ENCODE results near the gene PLEKHA8.

Gene PLEKHA8

DNA sequence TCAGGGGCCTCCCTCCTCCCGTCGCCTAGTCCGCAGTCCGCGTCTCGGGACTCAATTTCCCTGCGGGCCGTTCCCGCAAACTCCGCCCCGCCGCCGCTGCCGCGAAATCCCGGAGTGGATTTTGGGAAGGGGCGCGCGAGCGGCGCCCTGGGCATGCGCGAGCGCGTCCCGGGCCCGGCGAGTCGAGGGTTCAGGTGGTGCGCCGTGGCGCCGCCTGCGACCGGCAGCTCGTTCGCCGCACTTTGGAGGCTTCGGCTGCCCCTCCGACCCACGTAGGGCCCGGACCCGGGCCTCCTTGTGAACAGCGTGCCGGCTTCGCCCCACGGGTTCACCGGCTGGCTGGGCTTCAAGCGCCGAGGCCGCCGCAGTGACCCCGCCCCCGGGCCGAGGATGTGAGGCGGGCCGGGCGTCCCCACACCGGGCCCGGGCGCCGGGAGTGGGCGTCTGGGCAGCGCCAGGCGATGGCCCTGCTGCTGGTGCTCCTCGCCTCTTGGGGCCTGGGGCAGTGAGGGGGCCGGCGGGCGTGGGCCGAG is at the start of gene PLEKHA8:
Gene PLEKHA8 (plus strand): TSS at position 197 of the 533 bp plus-strand sequence. CDS start 351 bp downstream, outside the sequence.
- Mint-ChIP-seq H3K4me3 (peak within 1 kb of the TSS; percentile 96), H3K27ac (peak within 1 kb of the TSS; percentile 87), H3K4me1 (peaks cover 29% of the 10 kb centered on the region), H3K27me3 (no peaks in the 10 kb centered on the region), H3K9me3 (no peaks in the 10 kb centered on the region), H3K36me3 (peaks cover 2% of the 10 kb centered on the region)

- H3K4me3 Mint-ChIP-seq, result no peak overlapping the region
Measured at GRCh38 chr7:29980151-29980550, 48.1 kb upstream of the PLEKHA8 start.

GRCh38 chr7:29987083-29987482 is 41.1 kb upstream of the PLEKHA8 start:
- H3K36me3 Mint-ChIP-seq, result peaks cover 4% of the 10 kb centered on the region
- H3K27ac Mint-ChIP-seq, result no peak overlapping the region
- H3K9me3 Mint-ChIP-seq, result no peaks in the 10 kb centered on the region
- peaks cover 10% of the 10 kb centered on the region for H3K4me1 Mint-ChIP-seq
- H3K4me3 Mint-ChIP-seq, result no peak overlapping the region
- peaks cover 36% of the 10 kb centered on the region for H3K27me3 Mint-ChIP-seq

More at GRCh38 chr7:29980151-29980550, 48.1 kb upstream of the PLEKHA8 start:
- H3K9me3 Mint-ChIP-seq, result no peaks in the 10 kb centered on the region
- H3K27ac Mint-ChIP-seq, result peak overlapping the region; percentile 12
- no peaks in the 10 kb centered on the region for H3K4me1 Mint-ChIP-seq
- peaks cover 10% of the 10 kb centered on the region for H3K27me3 Mint-ChIP-seq
- peaks cover 1% of the 10 kb centered on the region for H3K36me3 Mint-ChIP-seq

DNA sequence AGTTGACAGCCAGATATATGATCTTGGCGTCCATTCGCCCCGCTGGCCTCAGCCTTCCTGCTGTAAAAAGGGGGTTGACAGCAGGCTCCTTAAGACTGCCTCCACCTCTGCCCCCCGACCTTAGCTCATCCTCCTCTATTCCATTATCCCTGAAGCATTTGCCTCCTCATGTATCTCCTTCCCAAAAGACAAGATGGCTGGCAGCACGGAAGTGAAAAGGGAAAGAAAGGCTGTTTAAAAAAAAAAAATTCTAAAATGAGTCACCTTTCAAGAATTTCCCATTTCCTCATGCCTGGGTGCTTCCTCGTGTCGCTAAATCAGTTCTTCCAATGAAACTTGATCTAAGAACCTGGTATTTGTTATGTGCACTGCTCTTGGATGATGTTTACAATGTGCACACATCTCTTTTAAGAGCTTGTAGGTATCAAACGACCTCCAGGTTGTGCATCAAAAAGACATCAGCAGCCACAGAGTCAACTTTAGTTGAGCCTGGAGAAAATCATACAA is 40.3 kb upstream of the PLEKHA8 start:
- Mint-ChIP-seq H3K4me3 (peak overlapping the region; percentile 74), H3K27me3 (peaks cover 41% of the 10 kb centered on the region), H3K4me1 (peaks cover 10% of the 10 kb centered on the region), H3K9me3 (no peaks in the 10 kb centered on the region), H3K27ac (no peak overlapping the region), H3K36me3 (peaks cover 4% of the 10 kb centered on the region)

DNA sequence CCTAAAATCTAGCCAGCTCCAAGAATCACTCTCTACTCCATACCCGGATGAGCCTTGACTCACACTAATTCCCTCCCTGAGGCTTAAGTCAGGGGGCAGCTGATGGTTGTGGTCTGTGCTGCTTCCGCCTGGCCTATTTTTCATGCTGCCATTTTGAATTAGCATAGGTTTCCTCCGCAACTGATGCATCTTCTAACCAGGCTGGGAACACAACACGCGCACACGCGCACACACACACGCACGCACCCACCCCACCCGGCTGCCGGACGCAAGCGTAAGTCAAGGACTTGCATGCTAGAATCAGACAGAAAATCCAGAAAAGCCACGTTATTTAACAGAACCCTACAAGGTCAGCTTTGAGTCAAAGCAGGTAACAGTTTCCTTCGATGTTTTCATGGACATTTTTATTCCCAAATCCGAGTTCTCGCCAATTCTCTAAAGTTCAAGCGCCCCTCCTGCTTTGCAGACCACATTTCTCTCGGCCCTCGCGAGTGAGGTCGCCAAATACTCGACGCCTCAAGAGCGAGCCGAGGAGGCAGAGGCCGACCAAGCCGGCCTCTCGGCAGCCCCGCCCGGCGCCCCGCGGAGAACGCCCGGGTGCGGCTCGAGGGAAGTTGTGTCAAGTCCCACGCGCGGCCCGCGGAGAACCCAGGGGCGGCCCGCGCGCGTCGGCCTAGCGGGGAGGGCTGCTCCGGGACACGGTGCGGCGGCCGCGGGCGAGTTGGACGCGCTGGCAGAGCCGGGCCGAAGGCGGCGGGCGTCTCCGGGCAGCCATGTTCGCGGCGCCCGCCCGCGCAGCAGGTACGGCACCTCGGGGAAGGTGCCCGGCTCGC is 39.6 kb upstream of the PLEKHA8 start:
- H3K4me1 Mint-ChIP-seq, result peaks cover 10% of the 10 kb centered on the region
- H3K36me3 Mint-ChIP-seq, result peaks cover 3% of the 10 kb centered on the region
- no peaks in the 10 kb centered on the region for H3K9me3 Mint-ChIP-seq
- H3K27me3 Mint-ChIP-seq, result peaks cover 39% of the 10 kb centered on the region
- peak overlapping the region; percentile 74 for H3K4me3 Mint-ChIP-seq
- peak overlapping the region; percentile 14 for H3K27ac Mint-ChIP-seq

GRCh38 chr7:29989257-29989995 is 38.8 kb upstream of the PLEKHA8 start, which contains the start of gene SCRN1:
Gene SCRN1, minus strand, starts transcription at chr7:29989801. Its CDS starts 20,734 bp downstream, at chr7:29969067.
- Mint-ChIP-seq H3K4me1 (peaks cover 10% of the 10 kb centered on the region), H3K27me3 (peaks cover 36% of the 10 kb centered on the region), H3K9me3 (no peaks in the 10 kb centered on the region), H3K27ac (peak within 1 kb of the TSS; percentile 30), H3K4me3 (peak within 1 kb of the TSS; percentile 76), H3K36me3 (peaks cover 3% of the 10 kb centered on the region)

DNA sequence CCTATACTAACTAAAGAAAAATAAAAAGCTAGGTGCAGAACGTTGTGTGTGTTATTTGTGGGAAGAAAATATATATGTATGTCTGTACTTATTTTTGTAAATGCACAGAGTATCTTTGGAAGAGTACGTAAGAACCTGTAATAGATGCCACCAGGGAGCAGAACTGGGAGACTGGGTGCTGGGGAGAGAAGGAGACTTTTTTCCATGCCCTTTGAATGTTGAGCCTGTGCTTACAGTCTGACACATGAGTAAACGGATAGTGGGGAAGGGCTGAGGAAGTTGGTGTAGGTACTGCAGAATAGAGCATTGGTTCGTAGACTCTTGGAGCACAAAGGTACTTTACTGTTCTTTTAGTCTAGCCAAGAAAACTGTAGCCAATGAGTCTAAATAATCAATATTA is 37.3 kb upstream of the PLEKHA8 start:
- Mint-ChIP-seq H3K4me3 (peak overlapping the region; percentile 62), H3K9me3 (peaks cover 8% of the 10 kb centered on the region), H3K36me3 (peaks cover 3% of the 10 kb centered on the region), H3K4me1 (peaks cover 10% of the 10 kb centered on the region), H3K27me3 (peaks cover 37% of the 10 kb centered on the region), H3K27ac (no peak overlapping the region)

DNA sequence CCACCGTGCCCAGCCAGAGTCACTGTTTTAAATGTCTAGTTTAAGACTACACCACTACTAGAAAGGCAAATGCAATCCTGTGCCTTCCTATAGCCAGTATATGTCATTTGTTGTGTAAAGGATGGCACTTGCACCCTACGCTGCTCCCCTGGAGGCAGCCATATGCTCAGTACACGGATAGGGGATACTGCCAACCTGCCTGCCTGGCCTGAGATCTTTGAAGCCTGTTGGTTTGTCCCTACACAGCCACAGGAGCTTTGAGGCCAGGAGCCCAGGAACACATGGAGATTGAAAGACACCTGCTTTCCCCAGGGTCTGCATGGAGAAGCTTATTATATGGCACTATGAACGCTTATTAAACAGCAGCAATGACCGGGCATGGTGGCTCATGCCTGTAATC is 36.3 kb upstream of the PLEKHA8 start:
- H3K9me3 Mint-ChIP-seq, result peaks cover 14% of the 10 kb centered on the region
- H3K27me3 Mint-ChIP-seq, result peaks cover 40% of the 10 kb centered on the region
- H3K4me1 Mint-ChIP-seq, result peaks cover 10% of the 10 kb centered on the region
- peaks cover 6% of the 10 kb centered on the region for H3K36me3 Mint-ChIP-seq
- H3K27ac Mint-ChIP-seq, result no peak overlapping the region
- H3K4me3 Mint-ChIP-seq, result no peak overlapping the region

DNA sequence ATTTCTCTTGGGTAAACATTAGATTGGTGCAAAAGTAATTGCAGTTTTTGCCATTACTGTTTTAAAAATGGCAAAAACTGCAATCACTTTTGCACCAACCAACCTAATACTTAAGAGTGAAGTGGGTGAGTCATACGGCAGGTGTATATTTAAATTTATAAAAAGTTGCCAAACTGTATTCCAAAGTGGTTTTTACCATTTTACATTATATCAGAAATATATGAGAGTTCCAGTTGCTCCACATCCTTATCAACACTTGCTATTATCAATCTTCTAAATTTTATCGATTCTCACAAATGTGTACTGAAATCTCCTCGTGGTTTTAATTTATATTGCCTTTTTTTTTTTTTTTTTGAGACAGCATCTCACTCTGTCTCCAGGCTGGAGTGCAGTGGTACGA is 35.1 kb upstream of the PLEKHA8 start:
- H3K27ac Mint-ChIP-seq, result no peak overlapping the region
- H3K4me3 Mint-ChIP-seq, result no peak overlapping the region
- peaks cover 20% of the 10 kb centered on the region for H3K9me3 Mint-ChIP-seq
- peaks cover 38% of the 10 kb centered on the region for H3K27me3 Mint-ChIP-seq
- H3K4me1 Mint-ChIP-seq, result peaks cover 6% of the 10 kb centered on the region
- peaks cover 10% of the 10 kb centered on the region for H3K36me3 Mint-ChIP-seq

GRCh38 chr7:29995652-29996051 is 32.6 kb upstream of the PLEKHA8 start:
- Mint-ChIP-seq H3K4me1 (no peaks in the 10 kb centered on the region), H3K4me3 (no peak overlapping the region), H3K9me3 (peaks cover 20% of the 10 kb centered on the region), H3K27ac (no peak overlapping the region), H3K36me3 (peaks cover 10% of the 10 kb centered on the region), H3K27me3 (peaks cover 39% of the 10 kb centered on the region)

DNA sequence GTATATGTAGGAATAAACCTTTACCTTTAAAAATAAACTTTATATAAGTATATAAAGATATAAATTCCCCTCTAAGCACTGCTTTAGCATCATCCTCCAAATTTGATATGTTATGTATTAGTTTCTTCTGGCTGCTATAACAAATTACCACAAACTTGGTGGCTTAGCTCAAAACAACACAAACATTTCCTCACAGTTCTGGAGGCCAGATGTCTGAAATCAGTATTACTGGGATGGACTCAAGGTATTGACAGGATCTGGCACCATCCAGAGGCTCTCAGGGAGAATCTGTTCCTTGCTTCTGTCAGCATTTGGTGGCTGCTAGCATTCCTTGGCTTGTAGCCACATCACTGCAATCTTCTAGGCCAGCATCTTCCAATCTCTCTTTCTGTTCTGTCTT is 31.9 kb upstream of the PLEKHA8 start:
- Mint-ChIP-seq H3K4me1 (no peaks in the 10 kb centered on the region), H3K27me3 (peaks cover 32% of the 10 kb centered on the region), H3K4me3 (no peak overlapping the region), H3K36me3 (peaks cover 7% of the 10 kb centered on the region), H3K9me3 (peaks cover 20% of the 10 kb centered on the region), H3K27ac (no peak overlapping the region)

DNA sequence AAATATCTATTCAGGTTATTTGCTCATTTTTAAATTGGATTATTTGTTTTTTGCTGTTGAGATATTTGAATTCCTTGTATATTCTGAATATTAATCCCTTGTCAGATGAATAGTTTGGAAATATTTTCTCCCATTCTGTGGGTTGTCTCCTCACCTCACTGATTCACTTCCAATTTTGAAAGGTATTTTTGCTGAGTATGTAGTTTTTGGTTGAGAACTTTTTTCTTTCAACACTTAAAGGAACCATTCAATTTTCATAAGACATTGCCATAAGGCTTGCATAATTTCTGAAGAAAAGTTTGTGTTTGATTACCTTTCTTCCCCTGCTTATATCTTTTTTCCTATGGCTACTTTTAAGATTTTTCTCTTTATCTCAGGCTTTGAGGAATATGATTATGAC is 29.7 kb upstream of the PLEKHA8 start:
- H3K9me3 Mint-ChIP-seq, result peaks cover 20% of the 10 kb centered on the region
- no peak overlapping the region for H3K27ac Mint-ChIP-seq
- H3K27me3 Mint-ChIP-seq, result peaks cover 27% of the 10 kb centered on the region
- no peaks in the 10 kb centered on the region for H3K4me1 Mint-ChIP-seq
- peaks cover 7% of the 10 kb centered on the region for H3K36me3 Mint-ChIP-seq
- H3K4me3 Mint-ChIP-seq, result no peak overlapping the region

- peaks cover 23% of the 10 kb centered on the region for H3K27me3 Mint-ChIP-seq
- no peak overlapping the region for H3K27ac Mint-ChIP-seq
- H3K4me3 Mint-ChIP-seq, result no peak overlapping the region
- peaks cover 4% of the 10 kb centered on the region for H3K36me3 Mint-ChIP-seq
- no peaks in the 10 kb centered on the region for H3K4me1 Mint-ChIP-seq
- peaks cover 5% of the 10 kb centered on the region for H3K9me3 Mint-ChIP-seq
Measured at GRCh38 chr7:30001998-30002397, 26.2 kb upstream of the PLEKHA8 start.

DNA sequence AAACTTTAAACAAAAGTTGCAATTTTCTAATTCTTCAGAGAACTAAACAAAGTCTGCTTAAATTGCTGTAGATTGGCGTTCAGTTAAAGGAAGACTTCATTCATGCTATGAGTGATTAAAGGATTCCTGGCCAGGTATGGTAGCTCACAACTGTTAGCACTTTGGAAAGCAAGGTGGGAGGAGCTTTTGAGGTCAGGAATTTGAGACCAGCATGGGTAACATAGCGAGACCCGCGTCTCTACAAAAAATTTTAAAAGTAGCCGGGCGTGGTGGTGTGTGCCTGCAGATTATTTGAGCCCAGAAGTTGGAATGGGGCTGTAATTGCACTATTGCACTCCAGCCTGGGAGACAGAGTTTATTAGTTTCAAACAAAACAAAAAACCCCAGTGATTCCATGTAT is 25.1 kb upstream of the PLEKHA8 start:
- H3K27me3 Mint-ChIP-seq, result peaks cover 18% of the 10 kb centered on the region
- no peaks in the 10 kb centered on the region for H3K4me1 Mint-ChIP-seq
- no peak overlapping the region for H3K27ac Mint-ChIP-seq
- H3K36me3 Mint-ChIP-seq, result no peaks in the 10 kb centered on the region
- H3K9me3 Mint-ChIP-seq, result no peaks in the 10 kb centered on the region
- H3K4me3 Mint-ChIP-seq, result no peak overlapping the region

DNA sequence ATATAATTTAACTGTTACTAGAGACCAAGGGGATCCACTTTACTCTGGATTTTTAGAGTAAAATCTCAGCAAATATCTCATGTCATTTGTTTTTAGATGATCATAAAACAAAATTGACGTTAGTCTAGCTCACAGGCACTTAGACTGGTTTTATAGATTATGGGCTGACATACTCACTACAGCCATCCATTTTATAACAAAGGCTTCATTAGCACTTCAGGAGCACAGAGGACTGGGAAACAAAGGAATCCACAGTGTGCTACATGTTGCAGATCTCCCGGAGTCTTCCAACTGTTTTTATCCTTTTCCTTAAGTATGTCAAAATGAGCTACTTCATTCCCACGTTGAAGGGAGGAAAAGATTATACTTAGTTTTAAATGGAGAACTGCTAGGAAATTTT is 22.7 kb upstream of the PLEKHA8 start:
- H3K4me1 Mint-ChIP-seq, result no peaks in the 10 kb centered on the region
- H3K27ac Mint-ChIP-seq, result no peak overlapping the region
- H3K36me3 Mint-ChIP-seq, result no peaks in the 10 kb centered on the region
- H3K27me3 Mint-ChIP-seq, result peaks cover 4% of the 10 kb centered on the region
- no peak overlapping the region for H3K4me3 Mint-ChIP-seq
- H3K9me3 Mint-ChIP-seq, result no peaks in the 10 kb centered on the region

Measured in activated naive CD4-positive, alpha-beta T cell treated with anti-CD3 and anti-CD28 coated beads, Interleukin-2, amount 50 U/mL, for 24 hours (primary cell).